ENCODE data around the gene NEB.
"Not testable (repeated sequence)": the region's sequence is repeated elsewhere in the genome, so short reads cannot be mapped to it uniquely, and the experiment has no call there.

The NEB gene

DNA sequence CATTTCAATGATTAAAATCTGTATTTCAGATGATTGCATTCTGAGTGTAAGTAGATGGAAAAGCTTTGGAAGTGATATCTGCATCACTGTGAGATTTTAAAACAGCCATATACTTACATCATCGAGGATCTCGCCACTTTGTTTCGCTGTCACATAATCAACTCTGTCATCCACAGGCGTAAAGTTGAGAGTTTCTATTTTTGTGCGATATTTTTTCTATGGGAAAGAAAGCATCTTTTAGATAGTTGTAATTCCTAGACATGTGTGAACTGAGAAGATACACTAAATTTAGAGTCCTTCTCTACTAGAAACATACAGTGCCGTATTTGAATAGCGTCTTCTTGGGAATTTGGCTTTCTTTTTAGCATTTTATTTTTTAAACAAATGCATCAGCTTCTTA lies 165.8 kb downstream of the NEB start:
- no peak overlapping the region for H3K4me3 ChIP-seq (ENCODE audit: low read length)
- TF ChIP-seq ZNF274 (IDR thresholded peaks at IDR 0.05; ENCODE audit: low read depth, low read length): no peak

DNA sequence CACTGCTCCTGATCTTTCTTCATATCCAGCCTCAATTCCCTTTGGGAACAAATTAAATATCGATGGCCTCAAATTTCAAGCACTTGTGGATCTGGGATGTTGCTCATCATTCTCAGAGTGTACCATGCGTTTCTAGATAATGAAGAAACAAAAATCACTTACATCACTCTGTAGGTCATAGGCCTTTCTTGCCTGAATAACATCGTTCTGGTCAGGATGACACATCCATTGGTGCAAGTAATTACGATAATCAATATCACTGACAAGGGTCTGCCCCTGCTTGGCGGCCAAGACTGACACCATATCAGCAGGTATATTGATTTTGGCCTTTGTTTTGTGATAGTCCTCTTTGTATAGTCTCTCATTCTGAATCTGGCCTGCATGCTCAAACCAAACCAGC lies 167.3 kb downstream of the NEB start:
- H3K4me3 ChIP-seq (ENCODE audit: low read length): no peak overlapping the region
- no peak for TF ChIP-seq ZNF274 (IDR thresholded peaks at IDR 0.05; ENCODE audit: low read depth, low read length)

DNA sequence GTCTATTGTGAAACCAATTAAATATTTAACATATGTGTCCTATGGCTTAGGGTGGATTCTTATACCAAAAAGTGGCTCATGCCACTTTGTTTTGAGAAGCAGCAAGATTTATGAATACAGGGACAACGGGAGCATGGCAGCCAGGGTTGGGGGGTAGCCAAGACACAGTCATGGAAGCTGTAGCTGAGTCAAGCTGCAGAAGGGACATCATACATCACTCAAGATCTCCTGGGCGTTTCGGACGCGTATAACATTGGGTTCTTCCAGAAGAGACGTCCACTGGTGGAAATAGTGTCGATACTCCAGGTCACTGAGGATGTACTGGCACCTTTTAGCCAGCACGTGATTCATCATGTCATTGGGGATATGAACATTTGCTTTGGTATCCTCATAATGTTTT lies 171.9 kb downstream of the NEB start:
- no peak for TF ChIP-seq ZNF274 (IDR thresholded peaks at IDR 0.05; ENCODE audit: low read depth, low read length)
- H3K4me3 ChIP-seq (ENCODE audit: low read length): no peak overlapping the region

DNA sequence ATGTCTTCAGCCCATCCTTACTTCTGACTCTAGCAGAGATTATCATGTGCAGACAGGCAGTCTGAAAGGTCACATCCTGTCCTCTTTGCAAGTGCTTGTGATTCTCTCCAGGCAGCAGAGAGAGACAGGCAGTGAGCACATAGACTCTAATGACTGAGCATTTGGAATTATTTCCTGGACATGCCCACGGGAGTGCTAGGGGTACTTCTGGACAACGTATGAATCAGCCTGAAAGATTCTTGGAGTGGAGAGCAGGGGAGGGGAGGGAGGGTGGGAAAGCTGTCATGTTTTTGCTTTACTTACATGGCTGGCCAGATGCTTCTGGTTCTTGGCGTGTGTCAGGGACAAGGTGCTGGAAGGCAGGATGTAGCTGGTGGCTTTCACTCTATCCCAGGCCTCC lies 174.0 kb downstream of the NEB start:
- H3K4me3 ChIP-seq (ENCODE audit: low read length): no peak overlapping the region
- no peak for TF ChIP-seq ZNF274 (IDR thresholded peaks at IDR 0.05; ENCODE audit: low read depth, low read length)

DNA sequence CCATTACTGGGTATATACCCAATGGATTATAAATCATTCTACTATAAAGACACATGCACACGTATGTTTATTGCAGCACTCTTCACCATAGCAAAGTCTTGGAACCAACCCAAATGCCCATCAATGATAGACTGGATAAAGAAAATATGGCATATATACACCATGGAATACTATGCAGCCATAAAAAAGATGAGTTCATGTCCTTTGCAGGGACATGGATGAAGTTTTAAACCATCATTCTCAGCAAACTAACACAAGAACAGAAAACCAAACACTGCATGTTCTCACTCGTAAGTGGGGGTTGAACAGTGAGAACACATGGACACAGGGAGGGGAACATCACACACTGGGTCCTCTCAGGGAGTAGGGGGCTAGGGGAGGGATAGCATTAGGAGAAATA lies 174.8 kb downstream of the NEB start:
- not testable (repeated sequence) for H3K4me3 ChIP-seq (ENCODE audit: low read length)

DNA sequence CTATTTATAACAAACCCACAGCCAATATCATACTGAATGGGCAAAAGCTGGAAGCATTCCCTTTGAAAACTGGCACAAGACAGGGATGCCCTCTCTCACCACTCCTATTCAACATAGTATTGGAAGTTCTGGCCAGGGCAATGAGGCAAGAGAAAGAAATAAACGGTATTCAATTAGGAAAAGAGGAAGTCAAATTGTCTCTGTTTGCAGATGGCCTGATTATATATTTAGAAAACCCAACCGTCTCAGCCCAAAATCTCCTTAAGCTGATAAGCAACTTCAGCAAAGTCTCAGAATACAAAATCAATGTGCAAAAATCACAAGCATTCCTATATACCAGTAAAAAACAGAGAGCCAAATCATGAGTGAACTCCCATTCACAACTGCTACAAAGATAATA lies 176.4 kb downstream of the NEB start:
- not testable (repeated sequence) for H3K4me3 ChIP-seq (ENCODE audit: low read length)

DNA sequence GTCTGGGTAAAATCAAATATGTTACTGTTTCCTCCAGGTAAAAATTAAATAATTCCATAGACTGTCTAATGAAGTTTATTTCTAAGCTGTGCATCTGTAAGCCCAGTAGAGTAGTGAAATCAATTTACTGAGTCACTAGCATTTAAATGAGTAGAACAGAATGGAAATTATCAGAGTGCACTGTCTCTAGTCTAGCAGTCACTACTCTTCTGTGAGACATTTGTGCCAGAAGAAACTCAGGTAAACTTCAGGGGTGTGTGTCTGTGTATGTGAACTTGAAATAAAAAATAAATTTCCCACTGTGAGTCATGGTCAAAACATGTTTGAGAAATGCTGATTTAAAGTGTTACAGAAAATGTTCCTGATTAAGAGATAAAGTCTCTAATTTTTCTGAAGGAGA lies 178.2 kb downstream of the NEB start:
- no peak for TF ChIP-seq ZNF274 (IDR thresholded peaks at IDR 0.05; ENCODE audit: low read depth, low read length)
- H3K4me3 ChIP-seq (ENCODE audit: low read length): no peak overlapping the region

DNA sequence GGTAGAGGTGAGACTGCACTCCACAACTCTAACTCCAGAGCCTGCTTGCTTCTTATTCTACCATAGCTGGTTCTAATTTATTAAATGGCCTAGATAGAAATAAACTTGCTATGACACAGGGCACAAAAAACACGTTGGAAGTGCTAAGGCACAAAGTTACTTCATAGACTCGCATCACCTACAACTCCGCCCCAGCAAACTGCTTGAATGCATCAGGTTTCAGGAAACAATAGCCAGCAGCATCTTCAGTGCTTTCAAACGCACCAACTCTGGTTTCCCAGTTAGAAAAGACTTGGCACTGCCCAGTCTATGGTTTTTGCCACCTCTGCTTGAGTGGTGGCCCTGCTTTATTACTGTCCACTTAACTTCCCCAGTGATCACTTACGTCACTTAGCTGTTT lies 182.0 kb downstream of the NEB start:
- no peak for TF ChIP-seq ZNF274 (IDR thresholded peaks at IDR 0.05; ENCODE audit: low read depth, low read length)
- H3K4me3 ChIP-seq (ENCODE audit: low read length): no peak overlapping the region

DNA sequence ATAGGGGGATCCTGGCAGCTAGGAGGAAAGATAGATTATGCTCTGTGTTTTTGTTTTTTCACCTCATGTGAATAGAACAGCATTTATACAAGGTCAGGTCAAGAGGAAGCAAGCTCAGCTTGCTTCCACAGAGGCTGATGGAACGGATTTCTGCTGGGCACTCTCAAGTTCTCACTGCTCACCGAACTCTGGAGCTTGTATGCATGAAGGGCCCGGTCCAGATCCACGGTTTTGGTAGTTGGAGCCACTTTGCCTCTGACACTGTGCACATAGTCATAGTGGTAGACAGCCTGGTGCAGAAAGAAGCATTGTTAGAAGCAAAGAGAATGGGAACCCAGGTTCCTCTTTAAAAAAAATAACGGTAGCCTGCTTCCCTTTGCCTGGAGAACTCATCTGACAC lies 182.7 kb downstream of the NEB start:
- no peak overlapping the region for H3K4me3 ChIP-seq (ENCODE audit: low read length)
- no peak for TF ChIP-seq ZNF274 (IDR thresholded peaks at IDR 0.05; ENCODE audit: low read depth, low read length)

DNA sequence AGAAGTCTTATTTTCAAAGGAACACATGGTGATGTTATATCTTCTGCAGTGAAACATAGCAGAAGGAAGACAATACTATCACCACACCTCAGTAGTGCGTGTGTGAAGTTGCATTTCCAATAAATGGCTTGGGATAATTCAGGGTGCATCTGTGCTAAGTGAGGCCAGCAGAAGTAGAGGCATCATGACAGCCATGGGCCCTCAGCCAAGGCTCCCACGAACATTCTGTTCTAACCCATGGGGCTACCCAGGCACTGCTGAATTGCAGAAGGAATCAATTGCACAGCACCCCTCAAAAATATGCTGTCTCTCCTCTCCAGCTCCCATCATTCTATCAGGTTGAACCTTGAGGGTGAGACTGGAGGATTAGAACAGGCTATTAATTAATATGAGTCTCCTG lies 185.1 kb downstream of the NEB start:
- no peak for TF ChIP-seq ZNF274 (IDR thresholded peaks at IDR 0.05; ENCODE audit: low read depth, low read length)

DNA sequence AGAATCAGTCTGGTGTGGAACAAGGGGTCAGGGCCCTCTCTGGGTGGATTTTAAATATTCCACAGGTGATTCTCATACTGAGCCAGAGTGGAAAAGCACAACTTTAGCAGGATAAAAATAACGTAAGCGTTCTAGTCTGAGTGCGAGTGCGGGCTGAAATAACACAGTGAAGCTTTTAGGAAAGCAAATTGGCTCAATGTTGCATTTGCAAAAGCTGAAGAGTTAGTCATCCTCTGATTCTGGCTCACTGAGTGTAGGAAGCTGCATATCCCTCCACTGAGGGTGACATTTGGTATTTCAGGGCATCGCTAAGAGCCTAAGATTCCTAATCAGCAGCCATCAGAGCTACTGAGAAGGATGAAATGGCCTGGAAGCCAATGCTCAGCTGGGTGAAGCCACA lies 189.8 kb downstream of the NEB start:
- no peak for TF ChIP-seq ZNF274 (IDR thresholded peaks at IDR 0.05; ENCODE audit: low read depth, low read length)
- H3K4me3 ChIP-seq (ENCODE audit: low read length): no peak overlapping the region

More for the DNA sequence above, 185.1 kb downstream of the NEB start:
- H3K4me3 ChIP-seq (ENCODE audit: low read length): no peak overlapping the region

DNA sequence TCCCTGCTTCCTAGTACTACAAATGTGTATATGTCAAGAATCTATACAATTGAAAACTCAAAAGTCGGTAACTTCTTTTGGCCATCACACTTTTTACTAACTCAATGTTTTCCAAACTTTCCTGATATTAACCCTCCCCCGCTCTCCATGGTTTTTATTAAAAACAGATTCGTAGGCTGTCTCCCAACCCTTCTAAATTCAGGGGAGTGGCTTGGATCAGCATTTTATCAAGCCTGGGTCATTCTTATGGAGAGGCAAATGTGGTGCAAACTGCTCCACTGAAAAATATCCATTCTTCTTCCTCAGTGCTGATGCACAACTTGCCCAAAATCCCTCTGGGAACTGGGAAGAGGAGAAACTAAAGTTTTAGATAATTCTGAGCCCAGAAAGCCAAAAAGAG lies 190.4 kb downstream of the NEB start:
- TF ChIP-seq ZNF274 (IDR thresholded peaks at IDR 0.05; ENCODE audit: low read depth, low read length): no peak
- H3K4me3 ChIP-seq (ENCODE audit: low read length): no peak overlapping the region

DNA sequence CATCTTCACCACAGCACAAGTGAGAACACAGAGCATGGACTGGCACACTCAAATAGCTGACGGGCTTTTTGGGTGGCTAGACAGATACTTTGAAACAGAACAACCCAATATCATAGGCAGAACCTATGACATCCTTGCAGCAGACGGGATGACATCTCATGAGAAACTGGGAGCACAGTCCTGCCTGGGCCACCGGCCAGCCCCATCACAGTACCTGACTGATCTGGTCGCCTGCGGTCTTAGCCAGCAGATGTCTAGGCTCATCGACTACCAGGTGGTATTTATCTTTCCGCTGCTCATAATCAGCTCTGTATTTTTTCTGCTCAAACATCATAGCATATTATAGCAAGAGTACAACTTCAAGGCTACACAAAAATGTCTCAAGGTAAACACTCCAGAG lies 200.3 kb downstream of the NEB start:
- H3K4me3 ChIP-seq (ENCODE audit: low read length): no peak overlapping the region
- no peak for TF ChIP-seq ZNF274 (IDR thresholded peaks at IDR 0.05; ENCODE audit: low read depth, low read length)

DNA sequence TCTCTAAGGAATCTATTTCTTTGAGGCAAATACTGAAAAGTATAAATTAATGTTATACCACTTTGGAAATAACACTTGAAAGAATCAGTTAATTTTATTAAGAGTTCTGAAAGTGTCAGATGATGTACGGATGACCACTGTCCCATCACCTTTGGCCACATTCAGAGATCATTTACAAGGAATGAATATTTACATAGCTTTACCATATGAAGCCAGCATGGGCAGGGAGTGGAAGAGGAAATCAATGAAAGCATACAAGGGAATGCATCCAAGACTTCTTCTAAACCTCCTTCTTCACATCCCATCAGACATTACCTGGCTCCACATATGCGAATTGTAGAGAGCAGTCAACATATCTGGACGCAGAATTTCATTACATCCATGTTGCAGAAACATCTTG lies 201.1 kb downstream of the NEB start:
- H3K4me3 ChIP-seq (ENCODE audit: low read length): no peak overlapping the region
- TF ChIP-seq ZNF274 (IDR thresholded peaks at IDR 0.05; ENCODE audit: low read depth, low read length): no peak

DNA sequence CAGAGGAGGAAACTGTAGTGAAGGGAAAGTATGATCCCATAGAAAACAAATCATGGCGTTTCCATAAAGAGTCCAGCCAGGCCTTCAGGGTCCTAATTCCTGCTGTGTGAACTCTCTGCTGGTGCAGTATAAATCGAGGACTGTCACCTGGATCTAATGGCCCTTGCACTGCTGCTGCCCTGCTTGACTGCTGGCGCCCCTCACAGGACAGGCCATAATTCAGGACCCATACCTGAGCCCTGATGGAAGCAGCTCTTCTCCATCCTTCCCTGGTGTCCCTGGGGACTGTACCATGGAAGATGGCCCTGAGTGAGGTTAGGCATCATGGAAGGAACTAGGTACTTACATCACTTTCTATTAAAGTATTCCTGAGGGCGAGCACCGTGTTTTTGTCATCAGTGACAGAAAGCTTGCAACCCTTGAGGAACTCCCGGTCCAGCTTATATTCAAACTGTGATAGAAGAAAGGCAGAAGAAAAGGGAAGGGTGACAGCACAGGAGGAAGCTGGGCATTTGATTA lies 207.6 kb downstream of the NEB start:
- no peak for TF ChIP-seq ZNF274 (IDR thresholded peaks at IDR 0.05; ENCODE audit: low read depth, low read length)
- H3K4me3 ChIP-seq (ENCODE audit: low read length): no peak overlapping the region

DNA sequence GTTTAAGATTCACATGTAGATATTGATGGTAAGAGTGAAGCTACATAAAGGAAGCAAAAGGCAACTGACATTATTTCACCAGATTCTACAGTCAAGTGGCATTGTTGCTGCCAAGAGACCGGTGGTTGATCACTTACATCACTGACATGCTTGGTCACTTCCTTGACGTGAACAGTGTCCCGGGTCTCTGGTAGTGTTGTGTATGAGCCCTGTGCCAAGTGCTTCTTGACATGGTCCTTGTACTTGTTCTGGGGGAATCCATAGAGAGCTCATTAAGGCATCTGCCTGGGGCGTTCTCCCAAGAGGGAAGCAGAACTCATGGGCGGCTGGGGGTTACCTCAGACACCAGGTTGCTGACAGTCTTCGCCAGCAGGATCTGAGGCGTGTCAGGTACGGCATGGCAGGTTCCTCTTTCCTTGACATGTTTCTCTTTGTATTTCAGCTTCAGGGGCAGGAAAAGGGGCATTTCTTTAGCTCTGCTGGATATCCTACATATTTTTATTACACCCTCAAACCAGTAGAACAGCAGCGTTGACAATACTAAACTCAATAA lies 208.4 kb downstream of the NEB start:
- TF ChIP-seq ZNF274 (IDR thresholded peaks at IDR 0.05; ENCODE audit: low read depth, low read length): no peak
- H3K4me3 ChIP-seq (ENCODE audit: low read length): no peak overlapping the region
